Measurements from ENCODE around the gene RBM20.
"Not testable (repeated sequence)": the region's sequence is repeated elsewhere in the genome, so short reads cannot be mapped to it uniquely, and the experiment has no call there.

The RBM20 gene

GRCh38 chr10:110724937-110725336 is 80.8 kb downstream of the RBM20 start:
- H3K9me3 ChIP-seq (ENCODE audit: control insufficient read depth, low read length): no peaks in the 10 kb centered on the region
- H3K36me3 ChIP-seq (ENCODE audit: control insufficient read depth, insufficient read depth, low read length): no peaks in the 10 kb centered on the region
- no peak overlapping the region for H3K4me2 ChIP-seq (ENCODE audit: low read length)
- H3K27me3 ChIP-seq (ENCODE audit: control insufficient read depth, insufficient read depth, low read length): no peaks in the 10 kb centered on the region
- no peak overlapping the region for H3K27ac ChIP-seq
- H3K4me1 ChIP-seq: peaks cover 11% of the 10 kb centered on the region
- H2AFZ ChIP-seq: no peak overlapping the region
- H3K79me2 ChIP-seq: no peaks in the 10 kb centered on the region
- H3K9ac ChIP-seq: no peak overlapping the region
- no peak overlapping the region for H3K4me3 ChIP-seq (ENCODE audit: low read depth, low read length)
- TF ChIP-seq CTCF (IDR thresholded peaks at IDR 0.05): no peak

GRCh38 chr10:110725801-110726630 is 81.9 kb downstream of the RBM20 start:
- TF ChIP-seq CTCF (IDR thresholded peaks at IDR 0.05): no peak
- no peaks in the 10 kb centered on the region for H3K79me2 ChIP-seq
- H3K27me3 ChIP-seq (ENCODE audit: control insufficient read depth, insufficient read depth, low read length): no peaks in the 10 kb centered on the region
- no peaks in the 10 kb centered on the region for H3K9me3 ChIP-seq (ENCODE audit: control insufficient read depth, low read length)
- no peak overlapping the region for H3K9ac ChIP-seq
- H3K27ac ChIP-seq: no peak overlapping the region
- no peak overlapping the region for H2AFZ ChIP-seq
- no peaks in the 10 kb centered on the region for H3K36me3 ChIP-seq (ENCODE audit: control insufficient read depth, insufficient read depth, low read length)
- H3K4me1 ChIP-seq: peaks cover 11% of the 10 kb centered on the region
- no peak overlapping the region for H3K4me3 ChIP-seq (ENCODE audit: low read depth, low read length)
- H3K4me2 ChIP-seq (ENCODE audit: low read length): no peak overlapping the region

- H3K79me2 ChIP-seq; H2AFZ ChIP-seq; H3K4me3 ChIP-seq (ENCODE audit: low read depth, low read length); H3K27me3 ChIP-seq (ENCODE audit: control insufficient read depth, insufficient read depth, low read length); H3K9me3 ChIP-seq (ENCODE audit: control insufficient read depth, low read length); H3K36me3 ChIP-seq (ENCODE audit: control insufficient read depth, insufficient read depth, low read length); H3K4me2 ChIP-seq (ENCODE audit: low read length); H3K27ac ChIP-seq; H3K9ac ChIP-seq: not testable (repeated sequence)
- peaks cover 11% of the 10 kb centered on the region for H3K4me1 ChIP-seq
Measured at GRCh38 chr10:110727785-110728184, 83.6 kb downstream of the RBM20 start.

GRCh38 chr10:110730345-110731050 is 86.4 kb downstream of the RBM20 start:
- Histone ChIP-seq H3K27ac (no peak overlapping the region), H3K9me3 (ENCODE audit: control insufficient read depth, low read length) (no peaks in the 10 kb centered on the region), H3K27me3 (ENCODE audit: control insufficient read depth, insufficient read depth, low read length) (no peaks in the 10 kb centered on the region), H3K79me2 (no peaks in the 10 kb centered on the region), H3K4me3 (ENCODE audit: low read depth, low read length) (no peak overlapping the region), H3K4me2 (ENCODE audit: low read length) (no peak overlapping the region), H2AFZ (no peak overlapping the region), H3K4me1 (peaks cover 15% of the 10 kb centered on the region), H3K36me3 (ENCODE audit: control insufficient read depth, insufficient read depth, low read length) (no peaks in the 10 kb centered on the region), H3K9ac (no peak overlapping the region)
- no peak for TF ChIP-seq CTCF (IDR thresholded peaks at IDR 0.05)

- Histone ChIP-seq H3K36me3 (ENCODE audit: control insufficient read depth, insufficient read depth, low read length) (no peaks in the 10 kb centered on the region), H3K4me1 (peaks cover 18% of the 10 kb centered on the region), H3K4me3 (ENCODE audit: low read depth, low read length) (peak overlapping the region; percentile 58), H2AFZ (peak overlapping the region; percentile 76), H3K27me3 (ENCODE audit: control insufficient read depth, insufficient read depth, low read length) (no peaks in the 10 kb centered on the region), H3K79me2 (no peaks in the 10 kb centered on the region), H3K9me3 (ENCODE audit: control insufficient read depth, low read length) (no peaks in the 10 kb centered on the region), H3K4me2 (ENCODE audit: low read length) (peak overlapping the region; percentile 63), H3K27ac (no peak overlapping the region), H3K9ac (no peak overlapping the region)
- no peak for TF ChIP-seq CTCF (IDR thresholded peaks at IDR 0.05)
Measured at GRCh38 chr10:110733218-110733952, 89.2 kb downstream of the RBM20 start.

Measured in parathyroid adenoma (tissue), 2 donors.